Thyroid gland (tissue), 4 donors: ENCODE measurements around the gene PSMB8. TPM values are rescaled to one million over a fixed set of nuclear protein-coding genes. Genes with fewer than 3 reads are reported as not detected.

Experiments used
- DNase-seq, 2 donors: peaks; one replicate each; pipeline ENCODE4 v3.0.0-alpha.2; 2019
- H3K27ac ChIP-seq, 3 donors: fragments of 200-600 bp; sonication (generic); 1 replicate in 2 of 3; 2 replicates in 1 of 3; pipeline ENCODE4 v1.5.1; 2016 to 2019; ENCODE audit warnings: mild to moderate bottlenecking in 1 of 3, moderate library complexity in 1 of 3
- H3K27me3 ChIP-seq: fragments of 200-600 bp; sonication (generic); one replicate; pipeline ENCODE4 v1.5.1; 2019
- H3K36me3 ChIP-seq, 2 donors: fragments of 200-600 bp; sonication (generic); one replicate each; pipeline ENCODE4 v1.5.1; 2016 to 2019
- H3K4me1 ChIP-seq, 2 donors: fragments of 200-600 bp; sonication (generic); one replicate each; pipeline ENCODE4 v1.5.1; 2017 to 2019
- H3K4me3 ChIP-seq, 3 donors: fragments of 200-600 bp; sonication (generic); replicated peaks in 1 of 3; 1 replicate in 2 of 3; 2 replicates in 1 of 3; pipeline ENCODE4 v1.5.1; 2016; ENCODE audit warnings: mild to moderate bottlenecking in 1 of 3
- H3K9me3 ChIP-seq: fragments of 200-600 bp; sonication (generic); one replicate; pipeline ENCODE4 v1.5.1; 2017
- CTCF ChIP-seq, 6 experiments: fragments of 200-600 bp in 3 of 6; fragments of 450-650 bp in 3 of 6; sonication (generic) in 3 of 6; IDR thresholded peaks; one replicate each; pipeline ENCODE4 v1.5.1; 2016 to 2019; ENCODE audit warnings: antibody characterized with exemption in 6 of 6, mild to moderate bottlenecking in 2 of 6, inconsistent platforms in 1 of 6, moderate library complexity in 1 of 6
- POLR2A ChIP-seq, 2 donors: fragments of 450-650 bp; IDR thresholded peaks; one replicate each; pipeline ENCODE4 v1.6.1; 2017; ENCODE audit warnings: antibody characterized with exemption in 2 of 2, mild to moderate bottlenecking in 2 of 2, moderate library complexity in 1 of 2
- WGBS, 2 donors: methylation state at CpG; one replicate each; pipeline ENCODE4 v1.1.5; 2017; 5-methylcytosine and 5-hydroxymethylcytosine counted together
- intact Hi-C: fragments of 100-400 bp; cut with DNase I; formaldehyde crosslinking; loops from one replicate; pipeline ENCODE4 v1.15.1; 2023
- total RNA-seq, 4 donors: library from RNA; depleted of rRNA; stranded (reverse); fragments of >200 nt; gene quantifications; one replicate each; pipeline ENCODE4 v1.2.3, GENCODE V29; 2016

Gene PSMB8
- total RNA-seq, 4 donors from 2014 or later: 27.1 to 46.1 (median 36.3) TPM

GRCh38 chr6:32803416-32803815, 40.4 kb downstream of the PSMB8 start:
- Histone ChIP-seq H3K27ac (no peak overlapping the region), H3K4me1 (no peaks in the 10 kb centered on the region), H3K36me3 (no peaks in the 10 kb centered on the region), H3K4me3 (no peak overlapping the region), H3K9me3 (no peaks in the 10 kb centered on the region), H3K27me3 (no peaks in the 10 kb centered on the region)
- intact Hi-C loops: no loop called here
- no peak for DNase-seq
- no peak for TF ChIP-seq CTCF (IDR thresholded peaks at IDR 0.05)
- no peak for TF ChIP-seq POLR2A (IDR thresholded peaks at IDR 0.05)
- 53 to 56% methylated on average over 2 of the region's 2 CpGs for WGBS, 2 donors

GRCh38 chr6:32799740-32800139, 44.1 kb downstream of the PSMB8 start:
- Histone ChIP-seq H3K27me3 (no peaks in the 10 kb centered on the region), H3K36me3 (no peaks in the 10 kb centered on the region), H3K4me3 (no peak overlapping the region), H3K27ac (no peak overlapping the region), H3K9me3 (no peaks in the 10 kb centered on the region), H3K4me1 (no peaks in the 10 kb centered on the region)
- DNase-seq: no peak
- intact Hi-C loops: loop anchor here (5.0 to 10.0 kb wide), 2 partner anchors 95 to 387 kb away; no protein-coding TSS in a partner anchor
- no peak for TF ChIP-seq POLR2A (IDR thresholded peaks at IDR 0.05)
- TF ChIP-seq CTCF (IDR thresholded peaks at IDR 0.05): no peak
- 78 to 83% methylated on average over 3 of the region's 3 CpGs for WGBS, 2 donors

- Histone ChIP-seq H3K4me1 (no peaks in the 10 kb centered on the region), H3K4me3 (no peak overlapping the region), H3K27me3 (no peaks in the 10 kb centered on the region), H3K36me3 (no peaks in the 10 kb centered on the region), H3K27ac (no peak overlapping the region), H3K9me3 (no peaks in the 10 kb centered on the region)
- TF ChIP-seq CTCF (IDR thresholded peaks at IDR 0.05) (no peak), POLR2A (IDR thresholded peaks at IDR 0.05) (no peak)
- intact Hi-C loops: loop anchor here (5.0 to 10.0 kb wide), 2 partner anchors 94 to 387 kb away; no protein-coding TSS in a partner anchor
- DNase-seq: no peak
- WGBS, 2 donors: 94% methylated on average over 3 of the region's 3 CpGs
These were observed 44.7 kb downstream of the PSMB8 start for GRCh38 chr6:32799168-32799567.

- Histone ChIP-seq H3K27ac (no peak overlapping the region), H3K36me3 (no peaks in the 10 kb centered on the region), H3K4me1 (no peaks in the 10 kb centered on the region), H3K9me3 (no peaks in the 10 kb centered on the region), H3K27me3 (no peaks in the 10 kb centered on the region), H3K4me3 (no peak overlapping the region)
- DNase-seq: peak; percentile 66 to 71
- intact Hi-C loops: loop anchor here (5.0 to 10.0 kb wide), 2 partner anchors 92 to 385 kb away; no protein-coding TSS in a partner anchor
- 9 to 10% methylated on average over 30 of the region's 30 CpGs for WGBS, 2 donors
- TF ChIP-seq CTCF (IDR thresholded peaks at IDR 0.05): peak; percentile 81 to 92 (median 87)
- no peak for TF ChIP-seq POLR2A (IDR thresholded peaks at IDR 0.05)
These were observed 46.7 kb downstream of the PSMB8 start for GRCh38 chr6:32796848-32797776.

- Histone ChIP-seq H3K27me3 (no peaks in the 10 kb centered on the region), H3K4me1 (no peaks in the 10 kb centered on the region), H3K4me3 (no peak overlapping the region), H3K9me3 (no peaks in the 10 kb centered on the region), H3K27ac (no peak overlapping the region), H3K36me3 (no peaks in the 10 kb centered on the region)
- TF ChIP-seq CTCF (IDR thresholded peaks at IDR 0.05) (no peak), POLR2A (IDR thresholded peaks at IDR 0.05) (no peak)
- DNase-seq: no peak
- 82 to 84% methylated on average over 2 of the region's 2 CpGs for WGBS, 2 donors
- intact Hi-C loops: loop anchor here (10.0 kb wide), 1 partner anchor 90 kb away; no protein-coding TSS in a partner anchor
These were observed 49.3 kb downstream of the PSMB8 start for GRCh38 chr6:32794510-32794909.
